H1 (cell line): ENCODE data around the gene STEAP4. TPM values are rescaled to one million over a fixed set of nuclear protein-coding genes. Genes with fewer than 3 reads are reported as not detected.

Experiments used
- CTCF ChIA-PET: fragments of 300-600 bp; sonication (Branson Sonifier 250); formaldehyde crosslinking; loops from one replicate; lab custom pipeline; 2021; ENCODE audit not compliant: partially characterized antibody; lab: Charles Lee
- POLR2A ChIA-PET: fragments of 300-600 bp; sonication (Branson Sonifier 250); formaldehyde crosslinking; loops from one replicate; lab custom pipeline; 2021; ENCODE audit warnings: inconsistent platforms; ENCODE audit not compliant: partially characterized antibody; lab: Charles Lee
- DNase-seq, 2 experiments: peaks; one replicate each; pipeline versions ENCODE4 v3.0.0 to v3.0.0-alpha.2; 2010 to 2022; ENCODE audit warnings: low spot score in 2 of 2, low read depth in 1 of 2, mixed read lengths in 1 of 2
- FAIRE-seq: peaks from 2 replicates; lab custom pipeline; 2011; peaks lifted over from hg19 to GRCh38; lab: Jason Lieb, UNC
- H2AFZ ChIP-seq: 2 replicates; pipeline ENCODE4 v1.8.1; 2012; ENCODE audit warnings: low read length, inconsistent platforms
- H2AK5ac ChIP-seq: 2 replicates; pipeline ENCODE4 v1.6.1; 2013; ENCODE audit warnings: low read depth, low read length
- H2BK120ac ChIP-seq: replicated peaks from 2 replicates; pipeline ENCODE3; 2013; ENCODE audit warnings: low read depth, low read length, inconsistent platforms
- H2BK12ac ChIP-seq: 2 replicates; pipeline ENCODE4 v1.6.1; 2013; ENCODE audit warnings: low read depth, low read length
- H2BK15ac ChIP-seq: 2 replicates; pipeline ENCODE4 v1.6.1; 2013; ENCODE audit warnings: low read length
- H2BK20ac ChIP-seq: 2 replicates; pipeline ENCODE4 v1.6.1; 2013; ENCODE audit warnings: low read length
- H2BK5ac ChIP-seq: 2 replicates; pipeline ENCODE4 v1.6.1; 2013; ENCODE audit warnings: low read depth, low read length
- H3K14ac ChIP-seq: 2 replicates; pipeline ENCODE4 v1.6.1; 2013; ENCODE audit warnings: inconsistent platforms; ENCODE audit not compliant: insufficient read length
- H3K18ac ChIP-seq: 2 replicates; pipeline ENCODE4 v1.6.1; 2013; ENCODE audit warnings: low read length; ENCODE audit errors: extremely low read depth
- H3K23ac ChIP-seq: 2 replicates; pipeline ENCODE4 v1.6.1; 2013; ENCODE audit warnings: inconsistent platforms; ENCODE audit not compliant: insufficient read length
- H3K23me2 ChIP-seq: 2 replicates; pipeline ENCODE4 v1.6.1; 2013; ENCODE audit warnings: low read depth, low read length
- H3K27ac ChIP-seq: 2 replicates; pipeline ENCODE4 v1.6.1; 2011; ENCODE audit warnings: low read depth, low read length, inconsistent platforms
- H3K27me3 ChIP-seq, 4 experiments: replicated peaks in 1 of 4; 1 replicate in 1 of 4; 2 replicates in 3 of 4; pipeline versions ENCODE4 v1.6.1 to v1.8.1; 2011 to 2013; ENCODE audit warnings: low read length in 3 of 4, mild to moderate bottlenecking in 3 of 4, inconsistent platforms in 2 of 4, mixed read lengths in 2 of 4, moderate library complexity in 1 of 4; ENCODE audit not compliant: control insufficient read depth in 3 of 4, insufficient read depth in 3 of 4; ENCODE audit errors: extremely low read depth in 1 of 4
- H3K36me3 ChIP-seq, 4 experiments: 2 replicates each; pipeline versions ENCODE4 v1.6.1 to v1.8.1; 2011 to 2013; ENCODE audit warnings: mild to moderate bottlenecking in 4 of 4, low read length in 3 of 4, moderate library complexity in 2 of 4, control low read depth in 1 of 4, inconsistent platforms in 1 of 4; ENCODE audit not compliant: insufficient read depth in 4 of 4, control insufficient read depth in 2 of 4
- H3K4ac ChIP-seq: replicated peaks from 2 replicates; pipeline ENCODE3; 2013; ENCODE audit warnings: low read length, low read depth, mixed read lengths, inconsistent platforms; ENCODE audit not compliant: insufficient read length
- H3K4me1 ChIP-seq, 4 experiments: replicated peaks in 1 of 4; 1 replicate in 1 of 4; 2 replicates in 3 of 4; pipeline versions ENCODE4 v1.6.1 to v1.8.1; 2011 to 2013; ENCODE audit warnings: low read length in 3 of 4, inconsistent platforms in 2 of 4, mixed read lengths in 1 of 4; ENCODE audit not compliant: insufficient read depth in 4 of 4, control insufficient read depth in 3 of 4
- H3K4me2 ChIP-seq, 2 experiments: 2 replicates each; pipeline versions ENCODE4 v1.6.1 to v1.8.1; 2011 to 2013; ENCODE audit warnings: low read depth in 2 of 2, low read length in 2 of 2, control low read depth in 1 of 2, inconsistent platforms in 1 of 2, mild to moderate bottlenecking in 1 of 2; ENCODE audit not compliant: insufficient read depth in 1 of 2
- H3K4me3 ChIP-seq, 4 experiments: fragments of 200-600, 300-600 bp in 1 of 4; sonication (generic), shearing (Covaris generic), sonication (Bioruptor Twin) in 1 of 4; 2 replicates each; pipeline versions ENCODE4 v1.5.1 to v1.8.1; 2011 to 2016; ENCODE audit warnings: low read length in 4 of 4, low read depth in 3 of 4, control low read depth in 2 of 4, inconsistent platforms in 2 of 4, mild to moderate bottlenecking in 2 of 4, mixed read lengths in 1 of 4, moderate library complexity in 1 of 4; ENCODE audit not compliant: insufficient read depth in 2 of 4; ENCODE audit errors: extremely low read depth in 1 of 4
- H3K56ac ChIP-seq: replicated peaks from 2 replicates; pipeline ENCODE3; 2013; ENCODE audit warnings: low read depth, mild to moderate bottlenecking, mixed read lengths, low read length, inconsistent platforms; ENCODE audit not compliant: insufficient read length
- H3K79me1 ChIP-seq: 2 replicates; pipeline ENCODE4 v1.6.1; 2013; ENCODE audit warnings: low read depth, low read length, control low read depth
- H3K79me2 ChIP-seq, 2 experiments: 2 replicates each; pipeline versions ENCODE4 v1.6.1 to v1.8.1; 2012 to 2013; ENCODE audit warnings: low read length in 2 of 2, mild to moderate bottlenecking in 2 of 2, inconsistent platforms in 1 of 2; ENCODE audit not compliant: insufficient read depth in 2 of 2, control insufficient read depth in 1 of 2
- H3K9ac ChIP-seq, 4 experiments: replicated peaks in 1 of 4; 1 replicate in 1 of 4; 2 replicates in 3 of 4; pipeline versions ENCODE4 v1.6.1 to v1.8.1; 2011 to 2013; ENCODE audit warnings: low read depth in 3 of 4, low read length in 3 of 4, control low read depth in 2 of 4, mild to moderate bottlenecking in 2 of 4, moderate library complexity in 2 of 4, inconsistent platforms in 1 of 4; ENCODE audit errors: extremely low read depth in 1 of 4
- H3K9me3 ChIP-seq, 2 experiments: 2 replicates each; pipeline versions ENCODE4 v1.6.1 to v1.8.1; 2012 to 2013; ENCODE audit warnings: mild to moderate bottlenecking in 2 of 2, moderate library complexity in 2 of 2, control low read depth in 1 of 2, inconsistent platforms in 1 of 2, low read depth in 1 of 2, low read length in 1 of 2, mixed read lengths in 1 of 2; ENCODE audit not compliant: insufficient read depth in 2 of 2
- H4K20me1 ChIP-seq, 2 experiments: replicated peaks in 1 of 2; 2 replicates each; pipeline versions ENCODE3 to v1.8.1; 2011 to 2013; ENCODE audit warnings: inconsistent platforms in 2 of 2, low read length in 2 of 2, mild to moderate bottlenecking in 1 of 2; ENCODE audit not compliant: insufficient read depth in 2 of 2, control insufficient read depth in 1 of 2
- H4K5ac ChIP-seq: 2 replicates; pipeline ENCODE4 v1.6.1; 2013; ENCODE audit warnings: low read length, low read depth, mixed read lengths, inconsistent platforms; ENCODE audit not compliant: insufficient read length
- H4K8ac ChIP-seq: 2 replicates; pipeline ENCODE4 v1.8.0; 2013; ENCODE audit warnings: mild to moderate bottlenecking, moderate library complexity, low read length, inconsistent platforms; ENCODE audit not compliant: insufficient read depth; ENCODE audit errors: extremely low read depth
- H4K91ac ChIP-seq: replicated peaks from 2 replicates; pipeline ENCODE3; 2013; ENCODE audit warnings: low read length, mixed read lengths, inconsistent platforms; ENCODE audit not compliant: insufficient read length
- CREB1 ChIP-seq: IDR thresholded peaks from 2 replicates; pipeline ENCODE4 v1.6.1; 2012; ENCODE audit warnings: inconsistent platforms
- KDM1A ChIP-seq: fragments of 200-600, 300-600 bp; sonication (generic); IDR thresholded peaks from 2 replicates; pipeline ENCODE4 v1.7.1; 2016; ENCODE audit warnings: mild to moderate bottlenecking, low read length, borderline replicate concordance
- PHF8 ChIP-seq: fragments of 200-600 bp; sonication (generic); conservative IDR thresholded peaks from 2 replicates; pipeline ENCODE4 v1.7.1; 2012; ENCODE audit warnings: low read depth, mild to moderate bottlenecking, inconsistent platforms, low read length, moderate library complexity
- POLR2AphosphoS5 ChIP-seq: IDR thresholded peaks from 2 replicates; pipeline ENCODE4 v1.6.1; 2011; ENCODE audit warnings: low read depth, low read length
- RAD21 ChIP-seq, 2 experiments: IDR thresholded peaks in 1 of 2; conservative IDR thresholded peaks in 1 of 2; 2 replicates each; pipeline ENCODE4 v1.6.1; 2011; ENCODE audit warnings: low read depth in 2 of 2, low read length in 2 of 2, improper control_type of control experiment in 1 of 2, inconsistent platforms in 1 of 2, mild to moderate bottlenecking in 1 of 2, moderate library complexity in 1 of 2
- RBBP5 ChIP-seq: IDR thresholded peaks from 2 replicates; pipeline ENCODE4 v1.7.1; 2012; ENCODE audit warnings: low read depth, mild to moderate bottlenecking, inconsistent platforms, low read length, moderate library complexity, borderline replicate concordance
- RXRA ChIP-seq: IDR thresholded peaks from 2 replicates; pipeline ENCODE4 v1.6.1; 2011; ENCODE audit warnings: low read depth, mild to moderate bottlenecking, low read length, moderate library complexity; ENCODE audit not compliant: insufficient read depth
- SAP30 ChIP-seq: fragments of 300-600 bp; sonication (generic); IDR thresholded peaks from 2 replicates; pipeline ENCODE4 v1.7.1; 2012; ENCODE audit warnings: low read length, moderate library complexity, mild to moderate bottlenecking, inconsistent platforms; ENCODE audit not compliant: insufficient read depth, insufficient replicate concordance
- SIRT6 ChIP-seq: IDR thresholded peaks from one replicate; pipeline ENCODE4 v1.7.1; 2012; ENCODE audit warnings: low read length, inconsistent platforms
- ZNF274 ChIP-seq: IDR thresholded peaks from 2 replicates; pipeline ENCODE4 v1.7.0; 2012; ENCODE audit warnings: low read length, borderline replicate concordance; ENCODE audit errors: extremely low read depth
- WGBS, 2 experiments: shearing (Covaris generic) in 1 of 2; methylation state at CpG; one replicate each; pipeline versions ENCODE4 v1.1.6 to v1.1.7; 2013 to 2015; ENCODE audit warnings: low lambda C conversion rate in 2 of 2, mixed read lengths in 2 of 2, inconsistent platforms in 1 of 2, low coverage in 1 of 2, missing lambda C conversion rate in 1 of 2; ENCODE audit not compliant: insufficient replicate concordance in 2 of 2, insufficient coverage in 1 of 2, insufficient read length in 1 of 2; ENCODE audit errors: extremely low coverage in 1 of 2, missing lambda C conversion rate in 1 of 2; 5-methylcytosine and 5-hydroxymethylcytosine counted together
- polyA plus RNA-seq, 7 experiments: library from polyadenylated mRNA; depleted of rRNA in 3 of 7; stranded (reverse) in 5 of 7; unstranded in 2 of 7; fragments of >200 nt in 5 of 7; fragments of 200-250 nt in 2 of 7; gene quantifications; 1 replicate in 5 of 7; 2 replicates in 1 of 7; 4 replicates in 1 of 7; pipeline versions ENCODE4 v1.2.1 to v1.2.3, GENCODE V29; 2011 to 2013; ENCODE audit warnings: missing spikeins in 2 of 7, mixed read lengths in 2 of 7
- total RNA-seq: library from RNA; stranded (reverse); fragmentation: NEBNext Ultra II Directional; extraction: Animal tissue kit (Norgen Biotek cat#: 25700); gene quantifications from 2 replicates; pipeline ENCODE4 v1.2.1, GENCODE V29; 2021
- TF ChIP-seq, protein P1 (sequence below), 3 experiments: IDR thresholded peaks; 1 replicate in 2 of 3; 2 replicates in 1 of 3; pipeline versions ENCODE4 v1.5.1 to v1.6.1; 2011; ENCODE audit warnings: low read length in 3 of 3, mild to moderate bottlenecking in 3 of 3, inconsistent platforms in 2 of 3, low read depth in 1 of 3, moderate library complexity in 1 of 3; ENCODE audit not compliant: insufficient read depth in 1 of 3; ENCODE audit errors: control extremely low read depth in 1 of 3

Gene STEAP4
- total and polyA plus RNA-seq, 2 of the 8 experiments (the other 6 are each of a cell fraction or from before 2014, with no cell fraction given) = under 0.01 TPM; not detected in 1

DNA sequence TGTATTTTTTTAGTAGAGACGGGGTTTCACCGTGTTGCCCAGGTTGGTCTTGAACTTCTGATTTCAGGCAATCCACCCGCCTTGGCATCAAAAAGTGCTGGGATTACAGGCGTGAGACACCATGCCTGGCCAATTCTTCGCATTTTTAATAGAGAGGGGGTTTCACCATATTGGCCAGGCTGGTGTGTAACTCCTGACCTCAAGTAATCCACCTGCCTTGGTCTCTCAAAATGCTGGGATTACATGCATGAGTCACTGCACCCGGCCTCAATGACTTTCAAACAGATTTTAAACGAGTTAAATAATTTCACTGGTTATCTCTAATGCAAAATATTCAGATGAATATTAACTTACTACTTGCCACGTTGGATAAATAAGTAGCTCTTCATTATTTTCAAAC, 37.6 kb upstream of the STEAP4 start:
- no peak overlapping the region for H3K23ac ChIP-seq
- H3K9ac ChIP-seq = no peak overlapping the region
- no peak overlapping the region for H3K18ac ChIP-seq
- WGBS, 2 experiments = 93% methylated on average over 8 of the region's 8 CpGs; no CpG with 5 or more reads in 1 of the 2 experiments
- H2AK5ac ChIP-seq = no peak overlapping the region
- H3K79me2 ChIP-seq = no peaks in the 10 kb centered on the region
- DNase-seq (no peak), FAIRE-seq (no peak)
- H3K4ac ChIP-seq = no peak overlapping the region
- H2BK12ac ChIP-seq = no peak overlapping the region
- H2BK5ac ChIP-seq = no peak overlapping the region
- no peaks in the 10 kb centered on the region for H3K9me3 ChIP-seq
- H2BK20ac ChIP-seq = no peak overlapping the region
- H2BK15ac ChIP-seq = no peak overlapping the region
- H4K20me1 ChIP-seq = no peaks in the 10 kb centered on the region
- no peak overlapping the region for H4K8ac ChIP-seq
- H2BK120ac ChIP-seq = no peak overlapping the region
- H3K56ac ChIP-seq = no peak overlapping the region
- no peaks in the 10 kb centered on the region for H3K27me3 ChIP-seq
- H2AFZ ChIP-seq = no peak overlapping the region
- no peaks in the 10 kb centered on the region for H3K23me2 ChIP-seq
- peaks cover 0 to 8% (median 2%) of the 10 kb centered on the region in 4 experiments; a peak in 4 of 7 replicates for H3K4me1 ChIP-seq
- ChIA-PET POLR2A (no interaction called here), CTCF (interaction anchor here (1.3 to 3.8 kb wide), 6 partner anchors 13 to 491 kb away, joined by 4 to 22 read pairs (median 7); no protein-coding TSS in a partner anchor)
- no peak overlapping the region for H4K91ac ChIP-seq
- no peak overlapping the region for H3K14ac ChIP-seq
- H3K27ac ChIP-seq = no peak overlapping the region
- H4K5ac ChIP-seq = no peak overlapping the region
- H3K79me1 ChIP-seq = no peaks in the 10 kb centered on the region
- no peaks in the 10 kb centered on the region for H3K36me3 ChIP-seq
- no peak overlapping the region for H3K4me3 ChIP-seq
- H3K4me2 ChIP-seq = no peak overlapping the region
- TF ChIP-seq CREB1 (no peak), KDM1A (no peak), SIRT6 (no peak), RAD21 (IDR thresholded peaks at IDR 0.05 in 1 of 2, conservative IDR thresholded peaks at IDR 0.05 in 1 of 2; ENCODE audit: low read depth in 2 of 2, low read length in 2 of 2) (no peak), SAP30 (no peak), PHF8 (no peak), RBBP5 (no peak), RXRA (no peak), ZNF274 (no peak), POLR2AphosphoS5 (no peak)
- TF ChIP-seq, protein P1, sequence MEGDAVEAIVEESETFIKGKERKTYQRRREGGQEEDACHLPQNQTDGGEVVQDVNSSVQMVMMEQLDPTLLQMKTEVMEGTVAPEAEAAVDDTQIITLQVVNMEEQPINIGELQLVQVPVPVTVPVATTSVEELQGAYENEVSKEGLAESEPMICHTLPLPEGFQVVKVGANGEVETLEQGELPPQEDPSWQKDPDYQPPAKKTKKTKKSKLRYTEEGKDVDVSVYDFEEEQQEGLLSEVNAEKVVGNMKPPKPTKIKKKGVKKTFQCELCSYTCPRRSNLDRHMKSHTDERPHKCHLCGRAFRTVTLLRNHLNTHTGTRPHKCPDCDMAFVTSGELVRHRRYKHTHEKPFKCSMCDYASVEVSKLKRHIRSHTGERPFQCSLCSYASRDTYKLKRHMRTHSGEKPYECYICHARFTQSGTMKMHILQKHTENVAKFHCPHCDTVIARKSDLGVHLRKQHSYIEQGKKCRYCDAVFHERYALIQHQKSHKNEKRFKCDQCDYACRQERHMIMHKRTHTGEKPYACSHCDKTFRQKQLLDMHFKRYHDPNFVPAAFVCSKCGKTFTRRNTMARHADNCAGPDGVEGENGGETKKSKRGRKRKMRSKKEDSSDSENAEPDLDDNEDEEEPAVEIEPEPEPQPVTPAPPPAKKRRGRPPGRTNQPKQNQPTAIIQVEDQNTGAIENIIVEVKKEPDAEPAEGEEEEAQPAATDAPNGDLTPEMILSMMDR (IDR thresholded peaks at IDR 0.05; ENCODE audit: control extremely low read depth in 1 of 3, insufficient read depth in 1 of 3, low read depth in 1 of 3, low read length in 3 of 3) = no peak
